ENCODE results near the gene CCL14. TPM values are rescaled to one million over a fixed set of nuclear protein-coding genes. Genes with fewer than 3 reads are reported as not detected.

Gene CCL14
- total RNA-seq, 6 donors from 2014 or later, result 1.0 to 90.7 (median 5.6) TPM

GRCh38 chr17:36001862-36002603 lies 15.5 kb upstream of the CCL14 start:
- DNase-seq (peak in 1 of 2 donors; percentile 59), ATAC-seq (ENCODE audit: low FRiP score in 2 of 2) (no peak)
- Histone ChIP-seq H3K27me3 (no peaks in the 10 kb centered on the region), H3K4me3 (no peak overlapping the region), H3K27ac (no peak overlapping the region), H3K9me3 (no peaks in the 10 kb centered on the region), H3K36me3 (no peaks in the 10 kb centered on the region), H3K4me1 (no peaks in the 10 kb centered on the region)
- TF ChIP-seq EP300 (IDR thresholded peaks at IDR 0.05) (no peak), POLR2A (IDR thresholded peaks at IDR 0.05) (no peak), POLR2AphosphoS5 (IDR thresholded peaks at IDR 0.05) (no peak), CTCF (IDR thresholded peaks at IDR 0.05) (no peak)
- 64 to 83% methylated on average over 6 of the region's 6 CpGs for WGBS, 2 donors

DNA sequence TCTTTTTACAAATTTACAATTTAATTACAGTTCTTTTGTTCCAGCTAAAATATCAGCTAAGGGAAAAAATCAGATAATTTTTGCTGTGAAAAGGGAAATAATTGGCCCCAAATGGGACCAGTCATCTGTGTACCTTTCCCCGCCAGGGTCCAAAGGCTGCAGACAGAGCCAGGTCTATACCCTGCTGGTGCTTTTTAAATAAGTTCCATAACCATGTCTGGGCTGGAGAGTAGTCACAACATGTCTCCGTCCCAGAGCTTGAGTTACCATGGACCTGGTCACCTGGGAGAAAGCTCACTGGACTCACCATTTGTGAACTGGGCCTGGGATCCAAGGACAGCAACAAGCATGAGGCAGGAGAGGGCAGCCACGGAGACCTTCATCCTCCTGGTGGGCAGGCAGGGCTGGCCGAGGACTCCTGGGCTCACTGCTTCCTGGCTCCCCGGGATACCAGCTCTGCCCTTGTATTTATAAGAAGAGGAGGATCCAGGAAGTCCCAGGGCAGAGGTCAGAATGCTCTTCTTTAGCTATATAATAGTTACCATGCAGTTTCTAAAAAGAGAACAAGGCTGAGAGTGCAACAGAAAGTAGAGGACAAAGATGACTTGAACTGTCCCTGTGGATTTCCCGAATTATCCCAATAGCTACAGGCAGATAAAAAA lies 14.7 kb upstream of the CCL14 start, which contains the start of gene CCL15:
TSS of gene CCL15 (minus strand) at position 444 of the 662 bp plus-strand sequence. CDS start at position 383, 61 bp downstream.
- H3K27ac ChIP-seq, result no peak within 1 kb of the TSS
- 74 to 79% methylated on average over 4 to 6 of the region's 6 CpGs for WGBS, 2 donors
- H3K4me1 ChIP-seq, result no peaks in the 10 kb centered on the region
- no peak within 1 kb of the TSS for H3K4me3 ChIP-seq
- H3K27me3 ChIP-seq, result no peaks in the 10 kb centered on the region
- TF ChIP-seq CTCF (IDR thresholded peaks at IDR 0.05), result no peak
- no peak for TF ChIP-seq POLR2AphosphoS5 (IDR thresholded peaks at IDR 0.05)
- no peaks in the 10 kb centered on the region for H3K36me3 ChIP-seq
- H3K9me3 ChIP-seq, result no peaks in the 10 kb centered on the region
- ATAC-seq (ENCODE audit: low FRiP score in 2 of 2) (no peak), DNase-seq (no peak)

GRCh38 chr17:36000732-36001109 lies 14.2 kb upstream of the CCL14 start:
- no peaks in the 10 kb centered on the region for H3K36me3 ChIP-seq
- H3K9me3 ChIP-seq, result no peaks in the 10 kb centered on the region
- 67 to 86% methylated on average over 6 of the region's 6 CpGs for WGBS, 2 donors
- ATAC-seq (ENCODE audit: low FRiP score in 2 of 2), result no peak
- no peak overlapping the region for H3K27ac ChIP-seq
- H3K27me3 ChIP-seq, result no peaks in the 10 kb centered on the region
- H3K4me1 ChIP-seq, result no peaks in the 10 kb centered on the region
- no peak for DNase-seq
- H3K4me3 ChIP-seq, result no peak overlapping the region
- TF ChIP-seq CTCF (IDR thresholded peaks at IDR 0.05), result no peak

DNA sequence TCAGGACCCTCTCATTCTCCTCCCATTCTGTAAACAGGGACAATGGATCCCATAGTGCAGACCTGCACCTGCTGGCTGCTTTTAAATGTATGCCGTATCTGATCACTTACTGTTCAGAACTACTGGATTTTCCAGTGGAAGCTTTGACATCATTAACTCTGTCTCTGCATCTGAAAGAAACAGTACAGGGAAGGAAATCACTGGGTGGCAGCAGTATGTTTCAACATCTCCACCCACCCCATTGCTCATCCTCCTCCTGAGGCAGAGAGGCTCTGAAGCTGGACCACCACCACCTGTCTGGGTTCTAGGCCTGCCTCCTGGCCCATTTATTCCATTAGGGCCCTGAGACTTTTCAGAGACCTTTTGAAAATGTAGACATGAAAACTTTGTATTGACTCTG lies 12.2 kb upstream of the CCL14 start:
- DNase-seq, result no peak
- WGBS, 2 donors, result 80% methylated on average over 1 of the region's 1 CpG

More for the DNA sequence above, 12.2 kb upstream of the CCL14 start:
- H3K36me3 ChIP-seq, result no peaks in the 10 kb centered on the region
- H3K4me1 ChIP-seq, result no peaks in the 10 kb centered on the region
- no peak for TF ChIP-seq EP300 (IDR thresholded peaks at IDR 0.05)
- TF ChIP-seq POLR2AphosphoS5 (IDR thresholded peaks at IDR 0.05), result no peak
- no peak for TF ChIP-seq CTCF (IDR thresholded peaks at IDR 0.05)
- no peak for TF ChIP-seq POLR2A (IDR thresholded peaks at IDR 0.05)
- H3K27me3 ChIP-seq, result no peaks in the 10 kb centered on the region
- no peak for ATAC-seq (ENCODE audit: low FRiP score in 2 of 2)
- H3K4me3 ChIP-seq, result no peak overlapping the region
- no peaks in the 10 kb centered on the region for H3K9me3 ChIP-seq
- no peak overlapping the region for H3K27ac ChIP-seq

All from upper lobe of left lung (tissue), 6 donors.